K562 (cell line): ENCODE data around the gene NRCAM. TPM values are rescaled to one million over a fixed set of nuclear protein-coding genes. Genes with fewer than 3 reads are reported as not detected.

Source experiments
- ADNP ChIP-seq: fragments of 200-800 bp; sonication (Bioruptor generic); IDR thresholded peaks from 2 replicates; pipeline ENCODE4 v1.6.1; 2016; ENCODE audit warnings: missing genetic modification characterization, missing compliant biosample characterization
- ATF1 ChIP-seq, 2 experiments: fragments of 450-650 bp in 1 of 2; IDR thresholded peaks; 2 replicates each; pipeline ENCODE4 v1.6.1; 2016; ENCODE audit warnings: missing compliant biosample characterization in 1 of 2, missing genetic modification characterization in 1 of 2
- ATF2 ChIP-seq: sonication (generic); formaldehyde crosslinking; IDR thresholded peaks from 2 replicates; pipeline ENCODE4 v1.8.1; 2022; ENCODE audit warnings: missing genetic modification reagents
- BACH1 ChIP-seq: fragments of 200-800 bp; sonication (Bioruptor generic); IDR thresholded peaks from 2 replicates; pipeline ENCODE4 v1.6.1; 2016; ENCODE audit warnings: missing genetic modification characterization, missing compliant biosample characterization
- CBFA2T3 ChIP-seq: fragments of 450-650 bp; IDR thresholded peaks from 2 replicates; pipeline ENCODE4 v1.6.1; 2017
- HDAC3 ChIP-seq: fragments of 450-650 bp; IDR thresholded peaks from 2 replicates; pipeline ENCODE4 v1.6.1; 2018; ENCODE audit warnings: borderline replicate concordance, mild to moderate bottlenecking, moderate library complexity; ENCODE audit not compliant: partially characterized antibody
- HNRNPL ChIP-seq: fragments of 200-400 bp; formaldehyde crosslinking; IDR thresholded peaks from 2 replicates; pipeline ENCODE4 v1.6.1; 2017; ENCODE audit warnings: low read depth, mild to moderate bottlenecking, low read length
- HOMEZ ChIP-seq: fragments of 250-450 bp; sonication (Bioruptor Pico); IDR thresholded peaks from 2 replicates; pipeline ENCODE4 v1.4.0; 2020; ENCODE audit warnings: mild to moderate bottlenecking, moderate library complexity
- NBN ChIP-seq: fragments of 450-650 bp; IDR thresholded peaks from 2 replicates; pipeline ENCODE4 v1.6.1; 2016; ENCODE audit warnings: low read depth, mild to moderate bottlenecking
- NFIC ChIP-seq: fragments of 450-650 bp; IDR thresholded peaks from 2 replicates; pipeline ENCODE4 v1.6.1; 2017; ENCODE audit warnings: mild to moderate bottlenecking, inconsistent platforms
- PYGO2 ChIP-seq: fragments of 450-650 bp; IDR thresholded peaks from 2 replicates; pipeline ENCODE4 v1.6.1; 2016; ENCODE audit warnings: mild to moderate bottlenecking, missing genetic modification characterization, moderate library complexity, missing compliant biosample characterization
- RERE ChIP-seq: sonication (generic); formaldehyde crosslinking; IDR thresholded peaks from 2 replicates; pipeline ENCODE4 v1.8.0; 2023; ENCODE audit warnings: missing genetic modification reagents, mild to moderate bottlenecking, borderline replicate concordance
- SREBF2 ChIP-seq: sonication (generic); formaldehyde crosslinking; IDR thresholded peaks from 2 replicates; pipeline ENCODE4 v1.4.0; 2020; ENCODE audit warnings: mild to moderate bottlenecking, missing genetic modification reagents
- ZNF398 ChIP-seq: fragments of 250-450 bp; sonication (Bioruptor Pico); IDR thresholded peaks from 2 replicates; pipeline ENCODE4 v1.8.0; 2021; ENCODE audit warnings: moderate library complexity, mild to moderate bottlenecking, inconsistent platforms
- ZNF444 ChIP-seq: fragments of 250-450 bp; sonication (Bioruptor Pico); IDR thresholded peaks from 2 replicates; pipeline ENCODE4 v1.4.0; 2020; ENCODE audit warnings: mild to moderate bottlenecking, moderate library complexity
- ZNF589 ChIP-seq: fragments of 200-800 bp; sonication (Bioruptor generic); IDR thresholded peaks from 2 replicates; pipeline ENCODE4 v1.6.1; 2016; ENCODE audit warnings: low read depth, missing genetic modification characterization, missing compliant biosample characterization
- polyA plus RNA-seq, 8 experiments: library from polyadenylated mRNA; depleted of rRNA in 4 of 8; stranded (reverse) in 5 of 8; unstranded in 3 of 8; fragments of >200 nt; fragmentation: Nextera tagmentation in 2 of 8; fragmentation: Illumina TruSeq in 1 of 8; extraction: Ambion mirVana in 2 of 8; extraction: Trizol in 1 of 8; gene quantifications; 2 replicates each; pipeline versions ENCODE4 v1.2.1 to v1.2.3, GENCODE V29; 2011 to 2014; ENCODE audit warnings: inconsistent platforms in 1 of 8, missing spikeins in 1 of 8
- total RNA-seq, 7 experiments: library from RNA; depleted of rRNA in 6 of 7; stranded (reverse); fragments of >200 nt in 6 of 7; fragmentation: Illumina TruSeq in 2 of 7; extraction: Trizol in 2 of 7; gene quantifications; 2 replicates each; pipeline versions ENCODE4 v1.2.1 to v1.2.3, GENCODE V29; 2011 to 2021; ENCODE audit warnings: low replicate concordance in 1 of 7

The NRCAM gene
- total and polyA plus RNA-seq, 9 of the 15 experiments (the other 6 are each of a cell fraction or from before 2014, with no cell fraction given), result 0.03 to 0.54 (median 0.12) TPM; not detected in 1

- TF ChIP-seq RERE (CRISPR knock-in tag) (no peak), ADNP (tag) (0 out of 2 replicates have a peak, but pooled peaks have one; percentile 12), HOMEZ (no peak), ATF2 (CRISPR knock-in tag) (no peak), CBFA2T3 (peak; percentile 35; the same call in 1 of the 2 replicates), HDAC3 (no peak), ZNF589 (CRISPR knock-in tag) (peak; percentile 53; the same call in 1 of the 2 replicates), ZNF398 (CRISPR knock-in tag) (no peak), HNRNPL (no peak), ATF1 (CRISPR knock-in tag; IDR thresholded peaks at IDR 0.05) (no peak), ATF1 (tag; IDR thresholded peaks at IDR 0.05) (no peak), SREBF2 (no peak), NBN (no peak), ZNF444 (CRISPR knock-in tag) (no peak), BACH1 (tag) (no peak), PYGO2 (tag) (no peak), NFIC (no peak)
Observed at GRCh38 chr7:108129018-108129965, 326.9 kb downstream of the NRCAM start (continued).
